HG02588 (cell line): ENCODE results near the gene FAM83G.
"Not testable (repeated sequence)": the region's sequence is repeated elsewhere in the genome, so short reads cannot be mapped to it uniquely, and the experiment has no call there.

Source experiments
- ATAC-seq: cut with Tn5 transposase; IDR thresholded peaks from one replicate; pipeline ENCODE4 v1.9.1; 2021; ENCODE audit warnings: mild to moderate bottlenecking, moderate library complexity; ENCODE audit not compliant: unreplicated experiment

The FAM83G gene, protein sequence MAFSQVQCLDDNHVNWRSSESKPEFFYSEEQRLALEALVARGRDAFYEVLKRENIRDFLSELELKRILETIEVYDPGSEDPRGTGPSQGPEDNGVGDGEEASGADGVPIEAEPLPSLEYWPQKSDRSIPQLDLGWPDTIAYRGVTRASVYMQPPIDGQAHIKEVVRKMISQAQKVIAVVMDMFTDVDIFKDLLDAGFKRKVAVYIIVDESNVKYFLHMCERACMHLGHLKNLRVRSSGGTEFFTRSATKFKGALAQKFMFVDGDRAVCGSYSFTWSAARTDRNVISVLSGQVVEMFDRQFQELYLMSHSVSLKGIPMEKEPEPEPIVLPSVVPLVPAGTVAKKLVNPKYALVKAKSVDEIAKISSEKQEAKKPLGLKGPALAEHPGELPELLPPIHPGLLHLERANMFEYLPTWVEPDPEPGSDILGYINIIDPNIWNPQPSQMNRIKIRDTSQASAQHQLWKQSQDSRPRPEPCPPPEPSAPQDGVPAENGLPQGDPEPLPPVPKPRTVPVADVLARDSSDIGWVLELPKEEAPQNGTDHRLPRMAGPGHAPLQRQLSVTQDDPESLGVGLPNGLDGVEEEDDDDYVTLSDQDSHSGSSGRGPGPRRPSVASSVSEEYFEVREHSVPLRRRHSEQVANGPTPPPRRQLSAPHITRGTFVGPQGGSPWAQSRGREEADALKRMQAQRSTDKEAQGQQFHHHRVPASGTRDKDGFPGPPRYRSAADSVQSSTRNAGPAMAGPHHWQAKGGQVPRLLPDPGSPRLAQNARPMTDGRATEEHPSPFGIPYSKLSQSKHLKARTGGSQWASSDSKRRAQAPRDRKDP

DNA sequence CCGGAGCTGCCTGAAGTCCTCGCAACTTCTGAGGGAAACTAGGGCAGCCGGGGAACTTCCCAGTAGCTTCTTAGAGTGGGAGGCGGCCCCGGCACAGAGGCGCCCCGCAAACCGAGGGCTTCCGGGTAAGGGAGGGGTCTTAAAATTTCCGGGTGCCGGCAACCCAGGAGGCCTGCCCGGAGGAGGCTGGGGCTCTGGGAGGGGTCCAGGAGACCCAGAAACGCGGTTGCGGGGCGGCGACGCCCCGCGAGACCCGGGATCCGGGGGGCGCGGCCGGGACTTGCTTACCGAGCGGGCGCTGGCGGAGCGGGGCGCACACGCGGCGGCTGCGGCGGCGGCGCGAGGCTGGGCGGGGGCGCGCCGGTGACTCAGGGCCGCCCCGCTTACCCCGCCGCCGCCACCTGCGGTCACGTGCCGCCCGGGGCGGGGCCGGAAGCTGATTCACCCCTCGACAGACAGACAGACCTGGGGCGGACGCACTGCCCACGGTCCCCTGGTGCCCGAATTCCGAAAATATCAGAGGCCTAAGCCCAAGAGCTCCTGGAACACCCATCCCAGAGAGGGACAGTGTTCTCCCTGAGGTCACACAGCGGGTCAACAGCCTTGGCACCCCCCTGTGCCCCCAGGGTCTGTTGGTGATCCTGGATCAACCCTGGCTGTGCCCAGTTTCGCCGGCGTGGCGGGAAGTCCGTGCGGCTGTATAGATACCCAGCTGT, at the start of gene FAM83G:
TSS of gene FAM83G (minus strand) at position 344 of the 716 bp plus-strand sequence. CDS start 723 bp downstream, outside the sequence.
- ATAC-seq = peak; percentile 65

DNA sequence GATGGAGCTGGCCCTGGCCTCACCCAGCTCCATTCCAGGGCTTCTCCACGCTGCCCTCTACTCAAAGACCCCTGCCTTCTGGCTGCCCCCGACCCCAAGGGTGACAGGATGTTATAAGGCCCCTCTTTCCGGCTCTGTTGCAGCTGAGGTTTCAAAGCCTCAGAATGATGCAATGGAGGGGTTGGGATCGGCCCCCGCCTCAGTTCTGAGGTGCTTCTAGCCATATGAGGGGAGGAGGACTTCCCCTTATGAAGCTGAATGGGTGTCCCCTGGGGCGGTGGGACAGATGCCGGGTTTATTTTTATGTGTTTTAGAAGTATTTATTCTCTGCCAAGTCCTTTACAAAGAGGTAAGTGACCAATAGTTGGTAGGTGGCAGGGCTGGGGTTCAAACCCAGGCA, 44.3 kb upstream of the FAM83G start:
- ATAC-seq = not testable (repeated sequence)

DNA sequence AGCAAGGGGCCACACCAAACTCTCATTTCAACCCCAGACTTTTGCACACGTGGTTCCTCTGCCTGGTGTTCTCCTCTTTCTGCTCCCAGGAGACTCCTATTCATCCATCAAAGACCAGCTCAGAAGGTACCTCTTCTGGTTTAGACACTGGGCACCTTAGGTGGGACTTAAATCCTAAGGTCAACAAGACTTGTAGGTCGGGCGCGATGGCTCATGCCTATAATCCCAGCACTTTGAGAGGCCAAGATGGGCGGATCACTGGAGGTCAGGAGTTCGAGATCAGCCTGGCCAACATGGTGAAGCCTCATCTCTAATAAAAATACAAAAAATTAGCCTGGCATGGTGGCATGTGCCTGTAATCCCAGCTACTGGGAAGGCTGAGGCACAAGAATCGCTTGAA, 42.9 kb upstream of the FAM83G start:
- not testable (repeated sequence) for ATAC-seq

DNA sequence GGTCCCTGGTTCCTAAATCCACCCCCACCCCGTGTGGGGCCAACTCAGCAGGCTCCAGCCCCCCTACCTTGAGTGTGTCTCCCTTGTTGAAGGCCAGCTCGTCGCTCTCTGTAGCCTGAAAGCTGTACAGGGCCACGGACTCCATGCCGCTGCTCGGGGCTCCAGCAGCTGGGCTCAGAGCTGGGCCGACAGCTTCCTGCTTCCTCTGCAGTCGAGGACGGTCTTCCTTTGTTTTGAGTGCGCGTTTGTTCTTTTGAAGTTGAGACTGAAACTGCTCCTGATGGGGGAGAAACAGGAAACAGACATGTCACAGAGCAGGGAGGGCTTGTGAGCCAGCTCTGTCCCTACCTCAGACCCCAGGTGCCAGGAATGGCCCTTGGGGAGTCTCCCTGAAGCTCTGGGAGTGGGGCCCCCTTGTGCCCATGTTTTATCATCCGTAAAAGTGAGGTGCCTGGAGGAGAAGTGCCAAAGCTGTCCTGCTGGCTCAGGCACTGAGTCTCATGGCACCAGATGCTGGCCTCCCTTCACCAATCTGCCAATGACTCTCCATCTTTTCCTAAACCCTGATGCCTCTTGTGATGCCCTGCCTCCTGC, 42.3 kb upstream of the FAM83G start, which contains the start of gene GRAP:
TSS of gene GRAP (minus strand) at position 176 of the 594 bp plus-strand sequence. CDS start at position 145, 31 bp downstream.
- not testable (repeated sequence) for ATAC-seq

DNA sequence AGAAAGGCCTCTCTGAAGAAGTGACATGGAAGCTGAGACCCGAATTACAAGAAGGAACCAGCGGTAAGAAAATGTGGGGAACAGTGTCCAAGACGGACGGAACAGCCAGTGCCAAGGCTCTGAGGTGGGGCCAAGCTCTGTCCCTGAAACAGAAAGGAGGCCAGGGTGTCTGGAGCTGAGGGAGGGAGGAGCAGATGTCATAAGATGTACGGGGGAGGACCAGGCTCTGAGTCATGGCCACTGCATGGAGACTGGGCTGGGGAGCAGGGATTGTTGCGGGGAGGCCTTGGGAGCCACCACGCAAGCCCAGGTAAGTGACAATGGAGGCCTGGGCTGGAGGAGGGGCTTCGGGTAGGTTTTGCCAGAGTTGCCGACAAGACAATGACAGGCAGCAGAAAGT, 40.1 kb upstream of the FAM83G start:
- not testable (repeated sequence) for ATAC-seq

GRCh38 chr17:19043032-19043431, 38.5 kb upstream of the FAM83G start:
- ATAC-seq = not testable (repeated sequence)

GRCh38 chr17:19042369-19042768, 37.8 kb upstream of the FAM83G start:
- ATAC-seq = not testable (repeated sequence)

DNA sequence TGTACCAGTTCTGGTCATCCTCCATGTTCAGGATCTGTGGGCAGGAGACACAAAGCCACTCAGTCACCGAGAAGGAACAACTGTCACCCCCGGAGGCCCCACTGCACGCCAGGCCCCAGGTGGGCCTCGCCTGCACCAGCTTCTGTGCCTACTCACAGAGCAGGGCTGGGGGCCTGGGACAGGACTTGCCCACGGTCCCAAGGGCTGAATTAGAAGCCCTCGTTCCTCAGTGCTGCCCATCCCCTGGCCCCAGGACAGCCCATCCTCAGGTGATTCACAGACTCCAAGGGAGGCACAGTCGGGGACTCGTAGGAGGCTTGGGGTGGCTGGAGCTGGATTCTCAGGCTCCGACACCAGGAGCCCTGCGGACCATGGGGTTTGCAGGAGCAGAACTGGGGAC, 37.3 kb upstream of the FAM83G start:
- ATAC-seq = not testable (repeated sequence)

DNA sequence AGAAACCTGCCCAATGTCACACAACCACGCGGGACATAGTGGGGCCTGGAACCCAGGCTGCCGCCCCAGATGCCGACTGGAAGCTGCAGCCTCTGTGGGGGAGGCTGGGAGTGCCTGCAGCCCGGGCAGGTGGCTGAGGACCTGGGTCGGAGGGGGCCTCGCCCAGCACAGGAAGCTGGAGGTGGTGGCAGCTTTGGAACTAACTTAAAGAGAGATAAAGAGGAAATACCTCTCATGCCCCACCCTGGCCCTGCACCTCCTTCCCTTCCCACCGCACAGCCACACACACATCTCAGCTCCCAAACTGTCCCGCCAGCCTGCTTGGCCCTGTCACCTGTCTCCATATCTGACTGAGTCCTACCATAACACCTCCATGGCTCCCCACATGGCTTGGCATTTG, 35.8 kb upstream of the FAM83G start:
- ATAC-seq = not testable (repeated sequence)

DNA sequence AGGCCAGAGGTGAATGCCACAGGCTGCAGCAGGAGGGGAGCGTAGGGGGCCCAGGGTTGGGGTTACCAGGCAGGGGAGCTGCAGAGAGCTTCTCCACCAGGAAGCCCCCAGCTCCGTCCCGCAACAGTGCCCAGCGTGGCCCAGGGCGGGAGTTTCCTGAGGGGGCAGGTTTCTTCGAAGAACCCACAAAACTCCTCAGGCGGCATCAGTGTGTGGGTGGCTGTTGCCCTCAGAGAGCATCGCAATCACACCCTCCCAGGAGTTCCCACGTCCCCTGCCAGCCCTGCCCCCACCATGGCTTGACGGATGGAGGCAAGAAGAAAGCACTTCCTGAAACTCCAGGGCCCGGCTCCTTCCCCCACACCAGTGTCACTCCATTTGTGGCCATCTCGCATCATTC, 34.2 kb upstream of the FAM83G start:
- not testable (repeated sequence) for ATAC-seq

GRCh38 chr17:19038007-19038406, 33.4 kb upstream of the FAM83G start:
- not testable (repeated sequence) for ATAC-seq

DNA sequence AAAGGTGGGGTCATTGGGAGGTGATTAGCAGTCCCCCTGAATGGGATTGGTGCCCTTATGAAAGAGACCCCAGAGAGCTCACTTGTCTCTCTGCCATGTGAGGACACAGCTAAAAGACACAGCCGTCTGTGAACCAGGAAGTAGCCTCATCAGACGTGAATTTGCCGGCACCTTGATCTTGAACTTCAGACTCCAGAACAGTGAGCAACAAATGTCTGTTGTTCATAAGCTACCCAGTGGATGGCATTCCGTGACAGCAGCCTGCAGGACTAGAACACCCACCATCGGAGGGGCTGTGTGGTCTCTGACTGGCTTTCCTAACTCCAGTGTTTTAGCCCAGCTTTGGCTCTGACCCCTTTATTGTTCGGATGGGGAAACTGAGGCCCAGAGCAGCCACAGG, 33.0 kb upstream of the FAM83G start:
- ATAC-seq = not testable (repeated sequence)

DNA sequence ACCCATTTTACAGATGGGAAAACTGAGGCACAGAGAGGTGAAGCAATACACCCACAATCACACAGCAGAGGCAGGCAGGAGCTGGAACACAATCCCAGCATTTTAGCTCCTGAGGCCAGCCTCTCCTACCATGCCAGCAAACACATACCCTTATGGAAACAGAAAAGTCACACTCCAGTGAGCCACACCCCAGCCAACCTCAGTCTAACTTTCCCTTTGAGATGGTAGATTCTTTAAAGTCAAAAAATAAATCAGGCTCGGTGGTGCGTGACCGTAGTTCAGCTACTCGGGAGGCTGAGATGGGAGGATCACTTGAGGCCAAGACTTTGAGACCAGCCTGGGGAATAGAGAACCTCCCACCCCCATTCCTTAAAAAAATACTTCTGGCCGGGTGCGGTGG, 31.6 kb upstream of the FAM83G start:
- ATAC-seq = not testable (repeated sequence)

DNA sequence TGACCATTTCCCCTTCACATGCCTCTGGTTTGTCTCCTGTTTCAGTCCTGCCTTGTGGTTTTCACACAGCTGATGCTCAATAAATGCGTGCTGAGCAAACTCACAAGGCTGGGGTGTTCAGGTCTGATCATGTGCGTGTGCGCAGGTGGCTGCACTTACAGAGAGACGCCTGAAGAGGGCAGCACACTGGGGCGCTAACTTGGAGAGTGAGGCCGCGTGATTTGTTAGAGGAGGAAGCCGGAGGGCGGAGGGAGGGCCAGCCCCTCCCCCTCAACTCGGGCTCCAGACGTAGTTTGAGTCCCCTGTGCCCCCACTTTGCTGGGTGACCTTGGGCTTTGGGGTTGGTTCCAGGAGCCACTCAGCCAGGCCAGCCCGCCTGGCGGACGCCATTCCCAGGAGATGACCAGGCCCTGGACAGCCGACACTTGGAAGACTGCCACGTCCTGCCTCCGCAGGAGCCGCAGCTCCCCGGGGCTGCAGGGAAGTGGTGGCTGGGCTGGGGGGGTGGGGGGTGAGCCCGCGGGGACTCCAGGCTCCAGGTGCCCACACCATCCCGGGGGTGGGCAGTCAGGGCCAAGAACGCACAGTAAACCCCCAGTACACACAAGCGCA, 27.9 kb upstream of the FAM83G start:
- ATAC-seq = peak; percentile 44

DNA sequence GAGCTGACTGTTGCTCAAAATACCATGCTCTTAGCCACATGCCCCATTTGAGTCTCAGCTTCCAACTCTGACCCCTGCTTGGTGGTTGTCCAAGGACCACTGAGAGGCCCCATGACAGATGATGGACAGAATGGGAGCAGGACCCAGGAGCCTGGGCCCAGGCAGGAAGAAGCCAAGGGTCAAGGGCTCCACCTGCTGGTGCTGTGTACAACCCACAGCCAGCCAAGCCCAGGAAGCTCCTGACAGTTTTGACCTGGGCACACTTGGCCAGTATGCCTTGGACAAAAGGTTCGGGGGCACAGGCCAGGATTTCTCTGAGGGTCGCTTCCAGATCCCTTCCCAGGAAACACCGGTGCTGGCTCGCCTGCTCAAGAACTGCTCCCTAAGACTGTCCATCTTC, 27.2 kb upstream of the FAM83G start:
- ATAC-seq = not testable (repeated sequence)

DNA sequence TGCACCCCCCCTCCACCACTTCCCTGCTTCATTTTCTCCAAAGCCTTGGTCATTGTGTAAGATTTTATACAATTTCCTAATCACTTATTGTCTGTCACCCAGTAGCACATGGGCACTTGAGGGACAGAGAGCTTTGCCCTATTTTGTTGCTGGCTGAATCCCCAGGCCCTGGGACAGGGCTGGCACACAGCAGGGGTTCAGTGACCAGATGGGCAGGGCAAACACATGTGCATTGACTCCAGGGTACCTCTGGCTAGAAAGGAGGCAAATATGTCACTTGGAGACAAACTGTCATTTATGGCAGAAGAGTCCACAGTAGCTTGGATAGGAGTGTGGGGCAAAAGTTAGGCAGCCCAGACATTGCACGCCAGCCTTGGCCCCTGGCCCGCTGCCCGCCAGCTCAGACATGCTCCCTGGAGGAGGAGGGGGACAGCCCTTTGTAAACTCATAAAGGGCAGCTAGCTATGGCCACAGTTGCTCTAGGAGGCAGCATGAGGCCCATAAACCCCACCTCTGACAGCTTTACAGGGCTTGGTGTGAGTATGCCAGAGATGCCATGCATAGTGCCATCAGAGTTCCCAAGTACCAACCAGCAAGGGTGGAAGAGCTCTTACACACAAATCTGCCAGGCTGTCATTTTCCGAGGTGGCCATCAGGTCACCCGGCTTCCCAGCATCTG, 26.3 kb upstream of the FAM83G start:
- not testable (repeated sequence) for ATAC-seq

- not testable (repeated sequence) for ATAC-seq
These were observed 25.2 kb upstream of the FAM83G start for GRCh38 chr17:19029740-19030139.

- ATAC-seq = not testable (repeated sequence)
These were observed 24.1 kb upstream of the FAM83G start for GRCh38 chr17:19028671-19029070.
